IMR-90 (cell line): ENCODE results near the gene ZRANB3.

Experiments used
- CTCF ChIP-seq: conservative IDR thresholded peaks from 2 replicates; pipeline ENCODE4 v1.5.1; 2012; ENCODE audit warnings: mild to moderate bottlenecking, low read depth, low read length, improper control_type of control experiment
- MAFK ChIP-seq: IDR thresholded peaks from 2 replicates; pipeline ENCODE4 v1.6.1; 2012; ENCODE audit warnings: low read depth, low read length, improper control_type of control experiment
- MXI1 ChIP-seq: IDR thresholded peaks from 2 replicates; pipeline ENCODE4 v1.6.1; 2012; ENCODE audit warnings: low read depth, mild to moderate bottlenecking, low read length, moderate library complexity, borderline replicate concordance
- POLR2A ChIP-seq: IDR thresholded peaks from 2 replicates; pipeline ENCODE4 v1.6.1; 2012; ENCODE audit warnings: mild to moderate bottlenecking, low read depth, low read length
- RCOR1 ChIP-seq: IDR thresholded peaks from 2 replicates; pipeline ENCODE4 v1.6.1; 2012; ENCODE audit warnings: mild to moderate bottlenecking, low read length, improper control_type of control experiment; ENCODE audit not compliant: insufficient replicate concordance
- RFX5 ChIP-seq: IDR thresholded peaks from 2 replicates; pipeline ENCODE4 v1.8.0; 2012; ENCODE audit warnings: low read depth, mild to moderate bottlenecking, low read length, moderate library complexity
- USF2 ChIP-seq: fragments of 150-350 bp; IDR thresholded peaks from 2 replicates; pipeline ENCODE4 v1.6.1; 2017; ENCODE audit warnings: mild to moderate bottlenecking, antibody characterized with exemption, low read length, low read depth

DNA sequence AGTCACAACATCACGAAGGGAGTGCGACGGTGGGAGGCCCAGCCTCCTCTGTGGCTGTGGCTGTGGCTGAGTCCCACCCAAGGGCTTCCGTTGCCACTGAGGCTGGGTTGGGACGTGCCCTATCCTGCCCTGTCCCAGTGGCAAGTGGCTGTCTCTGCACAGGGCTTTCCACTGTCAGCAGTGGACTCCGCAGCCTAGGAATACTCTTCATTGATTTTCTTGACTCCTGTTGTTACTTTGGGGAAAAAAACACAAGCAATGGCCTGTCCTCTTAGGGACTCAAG, 356.3 kb downstream of the ZRANB3 start:
- TF ChIP-seq POLR2A, result no peak
- no peak for TF ChIP-seq CTCF
- no peak for TF ChIP-seq MXI1
- TF ChIP-seq RCOR1, result no peak
- no peak for TF ChIP-seq MAFK
- no peak for TF ChIP-seq USF2
- no peak for TF ChIP-seq RFX5
